Activated naive CD4-positive, alpha-beta T cell treated with anti-CD3 and anti-CD28 coated beads, Interleukin-2, amount 10 ng/mL, durations not matched to agents 7 days and 5 days (primary cell): ENCODE results near the gene SGMS2.
"Not testable (repeated sequence)": the region's sequence is repeated elsewhere in the genome, so short reads cannot be mapped to it uniquely, and the experiment has no call there.

Source experiments
- CTCF ChIA-PET: fragments of 350-600 bp; sonication (Branson Sonifier 250); formaldehyde crosslinking; loops from one replicate; lab custom pipeline; 2021; ENCODE audit warnings: antibody characterized with exemption; lab: Charles Lee
- DNase-seq: peaks from one replicate; pipeline ENCODE4 v3.0.0-alpha.2; 2020
- H3K27ac Mint-ChIP-seq: one replicate; pipeline ENCODE4 v1.8.0; 2021; ENCODE audit warnings: mild to moderate bottlenecking, moderate library complexity, mixed read lengths
- H3K27me3 Mint-ChIP-seq: one replicate; pipeline ENCODE4 v1.8.0; 2021; ENCODE audit warnings: mild to moderate bottlenecking, mixed read lengths
- H3K36me3 Mint-ChIP-seq: one replicate; pipeline ENCODE4 v1.8.0; 2021; ENCODE audit warnings: mixed read lengths
- H3K4me1 Mint-ChIP-seq: one replicate; pipeline ENCODE4 v1.8.0; 2021; ENCODE audit warnings: mixed read lengths
- H3K4me3 Mint-ChIP-seq: one replicate; pipeline ENCODE4 v1.8.0; 2021; ENCODE audit warnings: mild to moderate bottlenecking, moderate library complexity, mixed read lengths
- H3K9me3 Mint-ChIP-seq: one replicate; pipeline ENCODE4 v1.8.0; 2021; ENCODE audit warnings: mixed read lengths

The SGMS2 gene

GRCh38 chr4:107900067-107900466, 75.3 kb downstream of the SGMS2 start:
- H3K4me3 Mint-ChIP-seq: no peak overlapping the region
- H3K27ac Mint-ChIP-seq: no peak overlapping the region
- DNase-seq: no peak
- H3K9me3 Mint-ChIP-seq: no peaks in the 10 kb centered on the region
- no peaks in the 10 kb centered on the region for H3K36me3 Mint-ChIP-seq
- H3K27me3 Mint-ChIP-seq: no peaks in the 10 kb centered on the region
- no peaks in the 10 kb centered on the region for H3K4me1 Mint-ChIP-seq
- CTCF ChIA-PET: interaction anchor here (1.8 kb wide), 1 partner anchor 9 kb away, joined by 6 read pairs; no protein-coding TSS in a partner anchor

GRCh38 chr4:107900508-107900907, 75.8 kb downstream of the SGMS2 start:
- Mint-ChIP-seq H3K27ac (no peak overlapping the region), H3K4me3 (no peak overlapping the region), H3K27me3 (no peaks in the 10 kb centered on the region), H3K36me3 (no peaks in the 10 kb centered on the region), H3K9me3 (no peaks in the 10 kb centered on the region), H3K4me1 (no peaks in the 10 kb centered on the region)
- DNase-seq: no peak
- CTCF ChIA-PET: interaction anchor here (1.6 to 1.8 kb wide), 2 partner anchors 9 to 12 kb away, joined by 3 to 6 read pairs; no protein-coding TSS in a partner anchor

- Mint-ChIP-seq H3K36me3 (no peaks in the 10 kb centered on the region), H3K27ac (no peak overlapping the region), H3K4me3 (no peak overlapping the region), H3K9me3 (no peaks in the 10 kb centered on the region), H3K4me1 (no peaks in the 10 kb centered on the region), H3K27me3 (no peaks in the 10 kb centered on the region)
- CTCF ChIA-PET: interaction anchor here (0.6 to 1.6 kb wide), 2 partner anchors 11 to 1467 kb away, joined by 3 read pairs; no protein-coding TSS in a partner anchor
- no peak for DNase-seq
Observed at GRCh38 chr4:107901213-107901934, 76.6 kb downstream of the SGMS2 start.

GRCh38 chr4:107902715-107903114, 78.0 kb downstream of the SGMS2 start:
- Mint-ChIP-seq H3K27ac (no peak overlapping the region), H3K36me3 (no peaks in the 10 kb centered on the region)
- CTCF ChIA-PET: interaction anchor here (1.0 kb wide), 1 partner anchor 10 kb away, joined by 4 read pairs; no protein-coding TSS in a partner anchor

GRCh38 chr4:107905082-107905481, 80.3 kb downstream of the SGMS2 start:
- DNase-seq, H3K9me3 Mint-ChIP-seq, H3K27me3 Mint-ChIP-seq, H3K27ac Mint-ChIP-seq, H3K36me3 Mint-ChIP-seq, H3K4me1 Mint-ChIP-seq, CTCF ChIA-PET, H3K4me3 Mint-ChIP-seq: not testable (repeated sequence)

More at GRCh38 chr4:107902715-107903114, 78.0 kb downstream of the SGMS2 start:
- Mint-ChIP-seq H3K9me3 (no peaks in the 10 kb centered on the region), H3K27me3 (no peaks in the 10 kb centered on the region), H3K4me3 (no peak overlapping the region), H3K4me1 (no peaks in the 10 kb centered on the region)
- no peak for DNase-seq

- Mint-ChIP-seq H3K9me3 (no peaks in the 10 kb centered on the region), H3K27ac (no peak overlapping the region), H3K4me1 (no peaks in the 10 kb centered on the region), H3K4me3 (no peak overlapping the region), H3K27me3 (peaks cover 4% of the 10 kb centered on the region), H3K36me3 (no peaks in the 10 kb centered on the region)
- CTCF ChIA-PET: no interaction called here
- no peak for DNase-seq
Observed at GRCh38 chr4:107906458-107907100, 81.8 kb downstream of the SGMS2 start.

- H3K36me3 Mint-ChIP-seq: no peaks in the 10 kb centered on the region
- no peak overlapping the region for H3K27ac Mint-ChIP-seq
- CTCF ChIA-PET: interaction anchor here (1.0 to 1.6 kb wide), 2 partner anchors 8 to 150 kb away, joined by 3 to 6 read pairs; no protein-coding TSS in a partner anchor
- H3K9me3 Mint-ChIP-seq: no peaks in the 10 kb centered on the region
- no peak for DNase-seq
- no peak overlapping the region for H3K4me3 Mint-ChIP-seq
- H3K4me1 Mint-ChIP-seq: no peaks in the 10 kb centered on the region
- H3K27me3 Mint-ChIP-seq: peaks cover 4% of the 10 kb centered on the region
Observed at GRCh38 chr4:107908377-107908776, 83.6 kb downstream of the SGMS2 start.

- peak; percentile 22 for DNase-seq
Observed at GRCh38 chr4:107913283-107913899, 88.7 kb downstream of the SGMS2 start.

GRCh38 chr4:107915220-107915619, 90.5 kb downstream of the SGMS2 start:
- H3K9me3 Mint-ChIP-seq: peaks cover 2% of the 10 kb centered on the region

More at GRCh38 chr4:107913283-107913899, 88.7 kb downstream of the SGMS2 start:
- Mint-ChIP-seq H3K9me3 (no peaks in the 10 kb centered on the region), H3K4me3 (no peak overlapping the region), H3K36me3 (no peaks in the 10 kb centered on the region), H3K27ac (no peak overlapping the region), H3K27me3 (peaks cover 4% of the 10 kb centered on the region), H3K4me1 (no peaks in the 10 kb centered on the region)
- CTCF ChIA-PET: interaction anchor here (0.6 to 1.4 kb wide), 9 partner anchors 10 to 752 kb away, joined by 3 to 11 read pairs (median 3); no protein-coding TSS in a partner anchor

GRCh38 chr4:107916623-107917022, 91.9 kb downstream of the SGMS2 start:
- H3K4me3 Mint-ChIP-seq: no peak overlapping the region
- DNase-seq: no peak
- peaks cover 4% of the 10 kb centered on the region for H3K27me3 Mint-ChIP-seq
- H3K27ac Mint-ChIP-seq: no peak overlapping the region
- H3K4me1 Mint-ChIP-seq: no peaks in the 10 kb centered on the region
- CTCF ChIA-PET: interaction anchor here (1.2 kb wide), 1 partner anchor 158 kb away, joined by 3 read pairs; no protein-coding TSS in a partner anchor
- peaks cover 2% of the 10 kb centered on the region for H3K9me3 Mint-ChIP-seq
- no peaks in the 10 kb centered on the region for H3K36me3 Mint-ChIP-seq

More at GRCh38 chr4:107915220-107915619, 90.5 kb downstream of the SGMS2 start:
- H3K27ac Mint-ChIP-seq: no peak overlapping the region
- H3K4me3 Mint-ChIP-seq: no peak overlapping the region
- CTCF ChIA-PET: interaction anchor here (0.7 to 1.4 kb wide), 3 partner anchors 15 to 157 kb away, joined by 3 read pairs; no protein-coding TSS in a partner anchor
- H3K27me3 Mint-ChIP-seq: peaks cover 8% of the 10 kb centered on the region
- H3K36me3 Mint-ChIP-seq: no peaks in the 10 kb centered on the region
- H3K4me1 Mint-ChIP-seq: no peaks in the 10 kb centered on the region
- no peak for DNase-seq

GRCh38 chr4:107917500-107917899, 92.8 kb downstream of the SGMS2 start:
- no peak overlapping the region for H3K4me3 Mint-ChIP-seq
- CTCF ChIA-PET: no interaction called here
- H3K27me3 Mint-ChIP-seq: peaks cover 4% of the 10 kb centered on the region
- no peak overlapping the region for H3K27ac Mint-ChIP-seq
- no peaks in the 10 kb centered on the region for H3K36me3 Mint-ChIP-seq
- no peaks in the 10 kb centered on the region for H3K4me1 Mint-ChIP-seq
- peaks cover 2% of the 10 kb centered on the region for H3K9me3 Mint-ChIP-seq
- DNase-seq: no peak

GRCh38 chr4:107922486-107923473, 98.0 kb downstream of the SGMS2 start:
- CTCF ChIA-PET: interaction anchor here (1.3 kb wide), 1 partner anchor 165 kb away, joined by 3 read pairs; no protein-coding TSS in a partner anchor
- no peaks in the 10 kb centered on the region for H3K36me3 Mint-ChIP-seq
- DNase-seq: no peak
- peaks cover 2% of the 10 kb centered on the region for H3K9me3 Mint-ChIP-seq
- no peaks in the 10 kb centered on the region for H3K4me1 Mint-ChIP-seq
- peaks cover 9% of the 10 kb centered on the region for H3K27me3 Mint-ChIP-seq
- H3K27ac Mint-ChIP-seq: no peak overlapping the region
- no peak overlapping the region for H3K4me3 Mint-ChIP-seq

GRCh38 chr4:107925713-107926112, 101.0 kb downstream of the SGMS2 start:
- CTCF ChIA-PET, H3K36me3 Mint-ChIP-seq, H3K27me3 Mint-ChIP-seq, H3K9me3 Mint-ChIP-seq, H3K4me3 Mint-ChIP-seq, H3K4me1 Mint-ChIP-seq, H3K27ac Mint-ChIP-seq, DNase-seq: not testable (repeated sequence)
